T-helper 22 cell (primary cell): Measurements from ENCODE around the gene ZNF532.

Experiments used
- DNase-seq: peaks from one replicate; pipeline ENCODE4 v3.0.0-alpha.2; 2020; ENCODE audit warnings: low read depth

The ZNF532 gene

GRCh38 chr18:58941426-58942099 lies 76.9 kb downstream of the ZNF532 start:
- DNase-seq = no peak

GRCh38 chr18:58943896-58944295 lies 79.2 kb downstream of the ZNF532 start:
- no peak for DNase-seq

- no peak for DNase-seq
These were observed 82.6 kb downstream of the ZNF532 start for GRCh38 chr18:58947136-58947732.

- no peak for DNase-seq
These were observed 84.4 kb downstream of the ZNF532 start for GRCh38 chr18:58949031-58949430.

- no peak for DNase-seq
These were observed 87.5 kb downstream of the ZNF532 start for GRCh38 chr18:58951986-58952702.

- DNase-seq = no peak
These were observed 88.2 kb downstream of the ZNF532 start for GRCh38 chr18:58952858-58953257.

- no peak for DNase-seq
These were observed 89.0 kb downstream of the ZNF532 start for GRCh38 chr18:58953627-58954026.

- no peak for DNase-seq
These were observed 90.3 kb downstream of the ZNF532 start for GRCh38 chr18:58955001-58955400.

- no peak for DNase-seq
These were observed 91.1 kb downstream of the ZNF532 start for GRCh38 chr18:58955738-58956137.

GRCh38 chr18:58958628-58959027 lies 94.0 kb downstream of the ZNF532 start:
- DNase-seq = no peak

- DNase-seq = no peak
These were observed 95.8 kb downstream of the ZNF532 start for GRCh38 chr18:58960508-58960907.

- no peak for DNase-seq
These were observed 96.5 kb downstream of the ZNF532 start for GRCh38 chr18:58960946-58961722.

- DNase-seq = no peak
These were observed 97.7 kb downstream of the ZNF532 start for GRCh38 chr18:58962336-58962735.

GRCh38 chr18:58965291-58966004 lies 100.8 kb downstream of the ZNF532 start:
- no peak for DNase-seq

- no peak for DNase-seq
These were observed 101.5 kb downstream of the ZNF532 start for GRCh38 chr18:58966005-58966677.

- no peak for DNase-seq
These were observed 102.0 kb downstream of the ZNF532 start for GRCh38 chr18:58966704-58967103.

GRCh38 chr18:58967751-58968254 lies 103.1 kb downstream of the ZNF532 start:
- DNase-seq = no peak

GRCh38 chr18:58970943-58971790 lies 106.5 kb downstream of the ZNF532 start:
- DNase-seq = no peak

GRCh38 chr18:58975296-58975695 lies 110.6 kb downstream of the ZNF532 start:
- no peak for DNase-seq

GRCh38 chr18:58975781-58976180 lies 111.1 kb downstream of the ZNF532 start:
- DNase-seq = no peak
